DOHH2 (cell line): Measurements from ENCODE around the gene SKA2.

Experiments
- CTCF ChIP-seq: fragments of 200-600 bp; sonication (generic); IDR thresholded peaks from one replicate; pipeline ENCODE4 v1.5.1; 2014; ENCODE audit warnings: antibody characterized with exemption, mild to moderate bottlenecking, low read depth, low read length; ENCODE audit not compliant: poor library complexity, severe bottlenecking
- EZH2phosphoT487 ChIP-seq: fragments of 200-600 bp; sonication (generic); IDR thresholded peaks from 2 replicates; pipeline ENCODE4 v1.6.1; 2017; ENCODE audit warnings: borderline replicate concordance, mild to moderate bottlenecking, antibody characterized with exemption, low read length, moderate library complexity, mixed read lengths

- TF ChIP-seq CTCF (no peak), EZH2phosphoT487 (no peak)
Measured at GRCh38 chr17:59155439-59156177, 622 bp upstream of the SKA2 start, which contains the start of gene PRR11.
